Measurements from ENCODE around the gene WDR17. TPM values are rescaled to one million over a fixed set of nuclear protein-coding genes. Genes with fewer than 3 reads are reported as not detected.

Gene WDR17
- total and polyA plus RNA-seq, 7 donors, result 0.63 to 11.0 (median 5.8) TPM; not detected in 2

GRCh38 chr4:176153124-176153523 lies 87.5 kb downstream of the WDR17 start:
- 75 to 79% methylated on average over 4 of the region's 4 CpGs for WGBS, 2 donors
- Histone ChIP-seq H3K4me1 (peaks cover 0 to 27% (median 8%) of the 10 kb centered on the region in 4 donors), H3K4me3 (no peak overlapping the region), H3K27ac (peak overlapping the region in 2 of 4 donors; percentile 5 to 56), H3K9me3 (no peaks in the 10 kb centered on the region), H3K36me3 (no peaks in the 10 kb centered on the region), H3K27me3 (no peaks in the 10 kb centered on the region)
- intact Hi-C loops (cut with DNase I), result loop anchor here (5.0 kb wide), 2 partner anchors 74 to 169 kb away; no protein-coding TSS in a partner anchor
- DNase-seq, result no peak
- no peak for TF ChIP-seq POLR2A (IDR thresholded peaks at IDR 0.05)
- no peak for TF ChIP-seq EP300 (IDR thresholded peaks at IDR 0.05)
- TF ChIP-seq CTCF (IDR thresholded peaks at IDR 0.05), result no peak
- no peak for TF ChIP-seq POLR2AphosphoS5 (IDR thresholded peaks at IDR 0.05)

- DNase-seq, result no peak
- 95 to 96% methylated on average over 5 of the region's 5 CpGs for WGBS, 2 donors
- no peak overlapping the region for H3K27ac ChIP-seq
- intact Hi-C loops (cut with DNase I), result no loop called here
- no peaks in the 10 kb centered on the region for H3K27me3 ChIP-seq
- TF ChIP-seq POLR2AphosphoS5 (IDR thresholded peaks at IDR 0.05), result no peak
- TF ChIP-seq EP300 (IDR thresholded peaks at IDR 0.05), result no peak
- no peak for TF ChIP-seq CTCF (IDR thresholded peaks at IDR 0.05)
- no peak for TF ChIP-seq POLR2A (IDR thresholded peaks at IDR 0.05)
- peaks cover 0 to 9% (median 3%) of the 10 kb centered on the region in 4 donors for H3K4me1 ChIP-seq
- H3K4me3 ChIP-seq, result no peak overlapping the region
- no peaks in the 10 kb centered on the region for H3K9me3 ChIP-seq
- peaks cover 0 to 12% (median 0%) of the 10 kb centered on the region in 4 donors for H3K36me3 ChIP-seq
Observed at GRCh38 chr4:176156656-176157055, 91.0 kb downstream of the WDR17 start.

- Histone ChIP-seq H3K27ac (no peak overlapping the region), H3K4me1 (no peaks in the 10 kb centered on the region), H3K36me3 (peaks cover 0 to 12% (median 0%) of the 10 kb centered on the region in 4 donors), H3K4me3 (no peak overlapping the region), H3K9me3 (no peaks in the 10 kb centered on the region), H3K27me3 (no peaks in the 10 kb centered on the region)
- TF ChIP-seq POLR2AphosphoS5 (IDR thresholded peaks at IDR 0.05) (no peak), CTCF (IDR thresholded peaks at IDR 0.05) (no peak), EP300 (IDR thresholded peaks at IDR 0.05) (no peak), POLR2A (IDR thresholded peaks at IDR 0.05) (no peak)
- 97 to 98% methylated on average over 3 of the region's 3 CpGs for WGBS, 2 donors
- intact Hi-C loops (cut with DNase I), result no loop called here
- no peak for DNase-seq
Observed at GRCh38 chr4:176163041-176163440, 97.4 kb downstream of the WDR17 start.

GRCh38 chr4:176185051-176185450 lies 119.4 kb downstream of the WDR17 start:
- Histone ChIP-seq H3K27ac (peak overlapping the region in 3 of 4 donors; percentile 20 to 69 (median 57)), H3K27me3 (no peaks in the 10 kb centered on the region), H3K4me1 (peaks cover 0 to 44% (median 29%) of the 10 kb centered on the region in 4 donors), H3K4me3 (no peak overlapping the region), H3K9me3 (no peaks in the 10 kb centered on the region), H3K36me3 (no peaks in the 10 kb centered on the region)
- WGBS, 2 donors, result 15 to 60% methylated on average over 1 of the region's 1 CpG
- TF ChIP-seq POLR2A (IDR thresholded peaks at IDR 0.05), result no peak
- TF ChIP-seq POLR2AphosphoS5 (IDR thresholded peaks at IDR 0.05), result peak in 2 of 4 donors; percentile 25 to 35
- TF ChIP-seq EP300 (IDR thresholded peaks at IDR 0.05), result peak in 2 of 4 donors; percentile 24 to 32
- TF ChIP-seq CTCF (IDR thresholded peaks at IDR 0.05), result no peak
- no peak for DNase-seq
- intact Hi-C loops (cut with DNase I), result no loop called here

- no peaks in the 10 kb centered on the region for H3K36me3 ChIP-seq
- no peak for DNase-seq
- H3K4me1 ChIP-seq, result peaks cover 0 to 51% (median 37%) of the 10 kb centered on the region in 4 donors
- intact Hi-C loops (cut with DNase I), result no loop called here
- H3K27me3 ChIP-seq, result no peaks in the 10 kb centered on the region
- peak overlapping the region in 3 of 4 donors; percentile 2 to 69 (median 57) for H3K27ac ChIP-seq
- no peak overlapping the region for H3K4me3 ChIP-seq
- TF ChIP-seq CTCF (IDR thresholded peaks at IDR 0.05) (no peak), EP300 (IDR thresholded peaks at IDR 0.05) (no peak), POLR2A (IDR thresholded peaks at IDR 0.05) (no peak), POLR2AphosphoS5 (IDR thresholded peaks at IDR 0.05) (no peak)
- 63 to 71% methylated on average over 2 of the region's 2 CpGs for WGBS, 2 donors
- H3K9me3 ChIP-seq, result no peaks in the 10 kb centered on the region
Observed at GRCh38 chr4:176186067-176186466, 120.4 kb downstream of the WDR17 start.
